T follicular helper cell (primary cell): ENCODE measurements around the gene IFNK.

ENCODE experiments used
- DNase-seq: peaks from one replicate; pipeline ENCODE4 v3.0.0-alpha.2; 2020; ENCODE audit warnings: low read depth

Gene IFNK

GRCh38 chr9:27538647-27539046, 14.6 kb downstream of the IFNK start:
- DNase-seq, result no peak

- DNase-seq, result no peak
Measured at GRCh38 chr9:27539479-27540441, 15.7 kb downstream of the IFNK start.

- DNase-seq, result no peak
Measured at GRCh38 chr9:27540502-27540901, 16.4 kb downstream of the IFNK start.

- DNase-seq, result no peak
Measured at GRCh38 chr9:27541740-27542139, 17.6 kb downstream of the IFNK start.

- DNase-seq, result no peak
Measured at GRCh38 chr9:27542508-27542907, 18.4 kb downstream of the IFNK start.

GRCh38 chr9:27545471-27545870, 21.4 kb downstream of the IFNK start:
- no peak for DNase-seq

- DNase-seq, result no peak
Measured at GRCh38 chr9:27548055-27548741, 24.1 kb downstream of the IFNK start.

- DNase-seq, result no peak
Measured at GRCh38 chr9:27549196-27549755, 25.2 kb downstream of the IFNK start.

GRCh38 chr9:27554712-27555111, 30.6 kb downstream of the IFNK start:
- no peak for DNase-seq

GRCh38 chr9:27556470-27556869, 32.4 kb downstream of the IFNK start:
- DNase-seq, result no peak

- DNase-seq, result no peak
Measured at GRCh38 chr9:27558307-27558706, 34.2 kb downstream of the IFNK start.

GRCh38 chr9:27560457-27560856, 36.4 kb downstream of the IFNK start:
- no peak for DNase-seq

GRCh38 chr9:27561685-27562084, 37.6 kb downstream of the IFNK start:
- no peak for DNase-seq

- DNase-seq, result no peak
Measured at GRCh38 chr9:27563738-27564430, 39.8 kb downstream of the IFNK start.

GRCh38 chr9:27564670-27565069, 40.6 kb downstream of the IFNK start:
- DNase-seq, result no peak

- DNase-seq, result no peak
Measured at GRCh38 chr9:27565696-27566095, 41.6 kb downstream of the IFNK start.

GRCh38 chr9:27566118-27566517, 42.0 kb downstream of the IFNK start:
- no peak for DNase-seq

GRCh38 chr9:27569406-27569805, 45.3 kb downstream of the IFNK start:
- DNase-seq, result no peak

GRCh38 chr9:27571011-27571410, 46.9 kb downstream of the IFNK start:
- no peak for DNase-seq

GRCh38 chr9:27572061-27572460, 48.0 kb downstream of the IFNK start:
- DNase-seq, result no peak

GRCh38 chr9:27572566-27572917, 48.5 kb downstream of the IFNK start:
- DNase-seq, result peak; percentile 44

- DNase-seq, result peak; percentile 78
Measured at GRCh38 chr9:27572918-27573633, 49.0 kb downstream of the IFNK start, which contains the start of gene C9orf72. TSS of gene C9orf72 (minus strand) at chr9:27573481. CDS start at chr9:27567120, 6,361 bp downstream.
